DMS53 treated with DMSO at 0.1 percent for 48 hours (cell line): ENCODE results near the gene KHDC1.
"Not testable (repeated sequence)": the region's sequence is repeated elsewhere in the genome, so short reads cannot be mapped to it uniquely, and the experiment has no call there.

Experiments
- DNase-seq: peaks from one replicate; lab custom pipeline; 2025; ENCODE audit not compliant: unreplicated experiment; lab: John Stamatoyannopoulos, UW

KHDC1 gene

GRCh38 chr6:73252703-73253102 is 10.3 kb downstream of the KHDC1 start:
- no peak for DNase-seq

GRCh38 chr6:73250016-73250415 is 13.0 kb downstream of the KHDC1 start:
- no peak for DNase-seq

- DNase-seq: peak; percentile 15
These were observed 14.6 kb downstream of the KHDC1 start for GRCh38 chr6:73248192-73248903.

- no peak for DNase-seq
These were observed 21.0 kb downstream of the KHDC1 start for GRCh38 chr6:73242001-73242400.

- no peak for DNase-seq
These were observed 22.3 kb downstream of the KHDC1 start for GRCh38 chr6:73240730-73241129.

GRCh38 chr6:73236144-73236750 is 26.7 kb downstream of the KHDC1 start:
- DNase-seq: no peak

GRCh38 chr6:73234733-73235132 is 28.3 kb downstream of the KHDC1 start:
- DNase-seq: no peak

GRCh38 chr6:73233971-73234370 is 29.0 kb downstream of the KHDC1 start:
- DNase-seq: not testable (repeated sequence)

- no peak for DNase-seq
These were observed 29.9 kb downstream of the KHDC1 start for GRCh38 chr6:73233048-73233447.

- no peak for DNase-seq
These were observed 31.0 kb downstream of the KHDC1 start for GRCh38 chr6:73231986-73232391.

GRCh38 chr6:73227606-73228255 is 35.3 kb downstream of the KHDC1 start:
- DNase-seq: no peak

- no peak for DNase-seq
These were observed 37.6 kb downstream of the KHDC1 start, which contains the start of gene KHDC1L for GRCh38 chr6:73225396-73225795. TSS of gene KHDC1L (minus strand) at chr6:73225496. CDS start at chr6:73225408, 88 bp downstream.

- no peak for DNase-seq
These were observed 46.1 kb downstream of the KHDC1 start for GRCh38 chr6:73216859-73217258.

GRCh38 chr6:73209117-73209516 is 53.9 kb downstream of the KHDC1 start:
- DNase-seq: no peak

- DNase-seq: no peak
These were observed 55.7 kb downstream of the KHDC1 start for GRCh38 chr6:73207221-73207837.

- no peak for DNase-seq
These were observed 58.7 kb downstream of the KHDC1 start for GRCh38 chr6:73204252-73204651.

- no peak for DNase-seq
These were observed 59.9 kb downstream of the KHDC1 start for GRCh38 chr6:73203098-73203497.

GRCh38 chr6:73200735-73201134 is 62.3 kb downstream of the KHDC1 start:
- no peak for DNase-seq

- no peak for DNase-seq
These were observed 62.7 kb downstream of the KHDC1 start for GRCh38 chr6:73200247-73200646.

GRCh38 chr6:73194744-73195143 is 68.3 kb downstream of the KHDC1 start:
- DNase-seq: no peak

- not testable (repeated sequence) for DNase-seq
These were observed 69.7 kb downstream of the KHDC1 start for GRCh38 chr6:73193302-73193701.
